Activated CD4-positive, alpha-beta T cell treated with anti-CD3 and anti-CD28 coated beads, Interleukin-2, Interleukin-4, amounts not matched to agents 100 ng/mL and 50 ng/mL, durations not matched to agents 16 hours and 8 hours (primary cell): ENCODE measurements around the gene HYCC1.
"Not testable (repeated sequence)": the region's sequence is repeated elsewhere in the genome, so short reads cannot be mapped to it uniquely, and the experiment has no call there.

ENCODE experiments used
- DNase-seq: peaks from one replicate; pipeline ENCODE4 v3.0.0-alpha.2; 2020; ENCODE audit warnings: low spot score

Gene HYCC1

DNA sequence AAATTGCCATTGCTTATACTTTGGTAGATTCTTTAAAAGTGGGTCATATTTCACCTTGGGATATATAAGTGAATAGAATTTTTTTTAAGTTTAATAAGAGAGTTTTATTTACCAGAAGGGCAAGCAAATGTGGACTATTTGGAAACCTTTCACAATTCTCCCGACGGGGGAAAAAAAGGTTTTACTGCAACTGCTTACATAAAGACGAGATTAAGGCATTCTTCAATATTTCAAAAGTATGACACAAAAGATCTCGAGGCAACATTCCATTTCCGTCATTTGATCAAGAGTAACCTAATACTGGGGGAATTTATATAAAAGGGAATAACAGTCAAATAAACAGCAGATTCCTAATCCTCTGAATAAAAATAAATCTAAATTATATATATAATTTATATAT is 28.5 kb downstream of the HYCC1 start:
- DNase-seq = no peak

GRCh38 chr7:22983257-22983855 is 30.6 kb downstream of the HYCC1 start:
- DNase-seq = no peak

DNA sequence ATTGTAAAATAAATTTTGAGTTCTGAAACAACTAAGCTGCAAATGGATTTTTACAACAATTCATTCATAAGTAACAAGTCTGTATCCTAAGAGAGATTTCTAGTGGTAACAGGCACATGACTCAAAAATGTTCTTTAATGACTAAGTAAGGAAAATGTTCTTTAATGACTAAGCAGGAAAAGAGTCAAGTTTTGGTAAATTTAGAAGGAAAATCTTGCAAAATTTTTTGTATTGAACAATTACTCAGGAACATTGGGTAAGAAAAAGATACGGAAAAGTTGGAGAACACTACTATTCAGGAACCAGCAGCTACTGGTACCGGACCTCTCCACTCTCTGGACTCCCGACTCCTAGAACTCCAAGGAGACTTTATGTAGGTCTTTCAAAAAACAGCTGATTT is 33.5 kb downstream of the HYCC1 start:
- no peak for DNase-seq

DNA sequence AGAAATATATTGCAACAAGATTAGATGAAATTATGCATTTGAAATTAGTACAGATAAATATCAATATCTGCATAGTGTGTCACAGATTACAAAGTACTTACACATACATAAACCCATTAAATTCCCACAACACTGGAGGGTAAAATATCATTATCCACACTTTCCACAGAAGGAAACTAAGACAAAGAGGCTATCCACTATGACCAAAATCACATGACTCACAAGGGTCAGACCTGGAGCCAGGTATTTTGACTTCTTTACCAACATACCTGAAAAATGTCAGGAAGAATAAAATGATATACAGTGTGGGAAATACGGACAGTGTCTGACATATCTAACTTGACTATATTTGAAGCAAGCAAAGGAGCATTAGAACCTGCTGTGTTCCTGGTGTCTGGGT is 34.1 kb downstream of the HYCC1 start:
- DNase-seq = no peak

- no peak for DNase-seq
Observed at GRCh38 chr7:22979251-22979650, 34.7 kb downstream of the HYCC1 start.

- not testable (repeated sequence) for DNase-seq
Observed at GRCh38 chr7:22974636-22975035, 39.3 kb downstream of the HYCC1 start.

DNA sequence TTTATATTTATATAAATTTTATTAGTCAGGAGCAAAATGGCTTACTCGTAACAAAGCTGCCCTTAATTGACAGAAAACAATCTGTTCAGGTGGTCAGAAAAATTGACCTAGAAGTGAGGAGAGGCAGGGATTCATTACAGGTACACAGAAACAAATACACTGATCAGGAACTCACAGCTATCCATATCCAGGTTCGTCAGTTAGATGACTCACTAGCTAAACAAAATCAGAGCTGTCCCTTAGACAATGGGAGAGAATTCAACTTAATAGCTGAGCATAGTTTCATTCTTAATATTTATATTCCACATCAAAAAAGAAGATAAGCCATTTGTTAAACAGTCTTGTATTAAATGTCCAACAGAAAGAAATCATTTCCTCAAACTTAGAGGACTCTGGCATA is 41.7 kb downstream of the HYCC1 start:
- no peak for DNase-seq

GRCh38 chr7:22969010-22969431 is 44.9 kb downstream of the HYCC1 start:
- no peak for DNase-seq
